ENCODE results near the gene LIN52. TPM values are rescaled to one million over a fixed set of nuclear protein-coding genes. Genes with fewer than 3 reads are reported as not detected.

LIN52 gene
- total RNA-seq, 1 experiment from 2014 or later: 6.7 TPM

GRCh38 chr14:74049876-74050495 is 34.8 kb upstream of the LIN52 start:
- no peak for ATAC-seq
- H3K9me3 ChIP-seq (ENCODE audit: control insufficient read depth, insufficient read depth, low read depth, low read length): no peaks in the 10 kb centered on the region
- H3K4me1 ChIP-seq (ENCODE audit: control insufficient read depth, insufficient read depth, low read length): no peaks in the 10 kb centered on the region
- intact Hi-C loops (cut with micrococcal nuclease; ENCODE audit: unreplicated experiment): no loop called here
- in situ Hi-C loops (cut with HindIII; ENCODE audit: low pct_unique_long_range_greater_than_20kb, low sequenced_read_pairs): no loop called here
- no peaks in the 10 kb centered on the region for H3K36me3 ChIP-seq (ENCODE audit: control insufficient read depth, insufficient read depth, low read length)
- BruUV-seq (replicated peaks): no TSS peak
- no peak for DNase-seq (ENCODE audit: low read depth, low spot score)
- no peaks in the 10 kb centered on the region for H3K27me3 ChIP-seq (ENCODE audit: control insufficient read depth, insufficient read depth, low read length)
- no peak overlapping the region for H3K27ac ChIP-seq (ENCODE audit: low read length)
- H3K4me3 ChIP-seq (ENCODE audit: low read depth in 2 of 2, low read length in 2 of 2): no peak overlapping the region
- TF ChIP-seq SIN3A (IDR thresholded peaks at IDR 0.05; ENCODE audit: borderline replicate concordance, insufficient read depth, low read depth, low read length) (no peak), TCF7L2 (IDR thresholded peaks at IDR 0.05; ENCODE audit: low read depth, low read length) (no peak), POLR2AphosphoS5 (IDR thresholded peaks at IDR 0.05; ENCODE audit: low read depth, low read length) (no peak)
- TF ChIP-seq, protein P1, sequence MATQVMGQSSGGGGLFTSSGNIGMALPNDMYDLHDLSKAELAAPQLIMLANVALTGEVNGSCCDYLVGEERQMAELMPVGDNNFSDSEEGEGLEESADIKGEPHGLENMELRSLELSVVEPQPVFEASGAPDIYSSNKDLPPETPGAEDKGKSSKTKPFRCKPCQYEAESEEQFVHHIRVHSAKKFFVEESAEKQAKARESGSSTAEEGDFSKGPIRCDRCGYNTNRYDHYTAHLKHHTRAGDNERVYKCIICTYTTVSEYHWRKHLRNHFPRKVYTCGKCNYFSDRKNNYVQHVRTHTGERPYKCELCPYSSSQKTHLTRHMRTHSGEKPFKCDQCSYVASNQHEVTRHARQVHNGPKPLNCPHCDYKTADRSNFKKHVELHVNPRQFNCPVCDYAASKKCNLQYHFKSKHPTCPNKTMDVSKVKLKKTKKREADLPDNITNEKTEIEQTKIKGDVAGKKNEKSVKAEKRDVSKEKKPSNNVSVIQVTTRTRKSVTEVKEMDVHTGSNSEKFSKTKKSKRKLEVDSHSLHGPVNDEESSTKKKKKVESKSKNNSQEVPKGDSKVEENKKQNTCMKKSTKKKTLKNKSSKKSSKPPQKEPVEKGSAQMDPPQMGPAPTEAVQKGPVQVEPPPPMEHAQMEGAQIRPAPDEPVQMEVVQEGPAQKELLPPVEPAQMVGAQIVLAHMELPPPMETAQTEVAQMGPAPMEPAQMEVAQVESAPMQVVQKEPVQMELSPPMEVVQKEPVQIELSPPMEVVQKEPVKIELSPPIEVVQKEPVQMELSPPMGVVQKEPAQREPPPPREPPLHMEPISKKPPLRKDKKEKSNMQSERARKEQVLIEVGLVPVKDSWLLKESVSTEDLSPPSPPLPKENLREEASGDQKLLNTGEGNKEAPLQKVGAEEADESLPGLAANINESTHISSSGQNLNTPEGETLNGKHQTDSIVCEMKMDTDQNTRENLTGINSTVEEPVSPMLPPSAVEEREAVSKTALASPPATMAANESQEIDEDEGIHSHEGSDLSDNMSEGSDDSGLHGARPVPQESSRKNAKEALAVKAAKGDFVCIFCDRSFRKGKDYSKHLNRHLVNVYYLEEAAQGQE (IDR thresholded peaks at IDR 0.05; ENCODE audit: insufficient read depth in 1 of 2, low read depth in 2 of 2, low read length in 1 of 2): no peak
- TF ChIP-seq, protein P2, sequence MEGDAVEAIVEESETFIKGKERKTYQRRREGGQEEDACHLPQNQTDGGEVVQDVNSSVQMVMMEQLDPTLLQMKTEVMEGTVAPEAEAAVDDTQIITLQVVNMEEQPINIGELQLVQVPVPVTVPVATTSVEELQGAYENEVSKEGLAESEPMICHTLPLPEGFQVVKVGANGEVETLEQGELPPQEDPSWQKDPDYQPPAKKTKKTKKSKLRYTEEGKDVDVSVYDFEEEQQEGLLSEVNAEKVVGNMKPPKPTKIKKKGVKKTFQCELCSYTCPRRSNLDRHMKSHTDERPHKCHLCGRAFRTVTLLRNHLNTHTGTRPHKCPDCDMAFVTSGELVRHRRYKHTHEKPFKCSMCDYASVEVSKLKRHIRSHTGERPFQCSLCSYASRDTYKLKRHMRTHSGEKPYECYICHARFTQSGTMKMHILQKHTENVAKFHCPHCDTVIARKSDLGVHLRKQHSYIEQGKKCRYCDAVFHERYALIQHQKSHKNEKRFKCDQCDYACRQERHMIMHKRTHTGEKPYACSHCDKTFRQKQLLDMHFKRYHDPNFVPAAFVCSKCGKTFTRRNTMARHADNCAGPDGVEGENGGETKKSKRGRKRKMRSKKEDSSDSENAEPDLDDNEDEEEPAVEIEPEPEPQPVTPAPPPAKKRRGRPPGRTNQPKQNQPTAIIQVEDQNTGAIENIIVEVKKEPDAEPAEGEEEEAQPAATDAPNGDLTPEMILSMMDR (IDR thresholded peaks at IDR 0.05): no peak
- ChIA-PET POLR2A (no interaction called here), CTCF (no interaction called here)

DNA sequence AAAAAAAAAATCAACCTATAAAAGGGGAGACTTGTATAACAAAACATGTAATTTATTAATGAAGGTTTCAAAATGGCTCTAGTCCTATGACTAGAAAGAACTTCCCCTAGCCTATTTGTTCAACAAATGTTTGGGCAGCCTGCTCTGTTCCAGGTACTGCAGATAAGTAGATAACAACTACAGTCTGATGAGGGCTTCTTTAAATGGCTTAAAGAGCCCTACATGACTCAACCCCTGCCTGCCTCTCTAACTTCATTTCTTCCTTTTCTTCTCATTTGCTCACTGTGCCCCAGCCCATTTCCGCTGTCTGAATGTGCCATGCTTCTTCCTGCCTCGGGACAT is 22.0 kb upstream of the LIN52 start:
- ATAC-seq (no peak), DNase-seq (ENCODE audit: low read depth, low spot score) (no peak)

More for the DNA sequence above, 22.0 kb upstream of the LIN52 start:
- no TSS peak for BruUV-seq (replicated peaks)
- ChIA-PET CTCF (no interaction called here), POLR2A (interaction anchor here (0.6 kb wide), 1 partner anchor 19 kb away, joined by 9 read pairs; no protein-coding TSS in a partner anchor)
- in situ Hi-C loops (cut with HindIII; ENCODE audit: low pct_unique_long_range_greater_than_20kb, low sequenced_read_pairs): no loop called here
- Histone ChIP-seq H3K27ac (ENCODE audit: low read length) (no peak overlapping the region), H3K9me3 (ENCODE audit: control insufficient read depth, insufficient read depth, low read depth, low read length) (no peaks in the 10 kb centered on the region), H3K4me3 (ENCODE audit: low read depth in 2 of 2, low read length in 2 of 2) (no peak overlapping the region), H3K36me3 (ENCODE audit: control insufficient read depth, insufficient read depth, low read length) (no peaks in the 10 kb centered on the region), H3K27me3 (ENCODE audit: control insufficient read depth, insufficient read depth, low read length) (no peaks in the 10 kb centered on the region), H3K4me1 (ENCODE audit: control insufficient read depth, insufficient read depth, low read length) (no peaks in the 10 kb centered on the region)
- intact Hi-C loops (cut with micrococcal nuclease; ENCODE audit: unreplicated experiment): no loop called here
- TF ChIP-seq, protein P1 (IDR thresholded peaks at IDR 0.05; ENCODE audit: insufficient read depth in 1 of 2, low read depth in 2 of 2, low read length in 1 of 2): no peak
- TF ChIP-seq POLR2AphosphoS5 (IDR thresholded peaks at IDR 0.05; ENCODE audit: low read depth, low read length) (no peak), TCF7L2 (IDR thresholded peaks at IDR 0.05; ENCODE audit: low read depth, low read length) (no peak), SIN3A (IDR thresholded peaks at IDR 0.05; ENCODE audit: borderline replicate concordance, insufficient read depth, low read depth, low read length) (no peak)
- TF ChIP-seq, protein P2 (IDR thresholded peaks at IDR 0.05): no peak

All from Panc1 (cell line).